SK-N-SH (cell line): Measurements from ENCODE around the gene ANKRD44. TPM values are rescaled to one million over a fixed set of nuclear protein-coding genes. Genes with fewer than 3 reads are reported as not detected.

ENCODE experiments used
- CTCF ChIA-PET: fragments of 300-600, 350-600 bp; formaldehyde crosslinking; extraction: SDS; loops from one replicate; lab custom pipeline; 2021; lab: Yijun Ruan, JAX
- POLR2A ChIA-PET: fragments of 350-600 bp; sonication (Branson Sonifier 250); formaldehyde crosslinking; extraction: SDS; loops from one replicate; lab custom pipeline; 2020; ENCODE audit warnings: antibody characterized with exemption, inconsistent platforms; lab: Yijun Ruan, JAX
- DNase-seq: peaks from one replicate; pipeline ENCODE4 v3.0.0; 2012
- H2AFZ ChIP-seq: fragments of 200-600 bp; sonication (generic); 2 replicates; pipeline ENCODE4 v1.8.1; 2016; ENCODE audit warnings: antibody characterized with exemption, mild to moderate bottlenecking, low read depth
- H3F3A ChIP-seq: fragments of 200-600 bp; sonication (generic); replicated peaks from 2 replicates; pipeline ENCODE3; 2016; ENCODE audit warnings: antibody characterized with exemption, mild to moderate bottlenecking; ENCODE audit not compliant: insufficient read depth
- H3K27ac ChIP-seq, 2 experiments: fragments of 200-500 bp in 1 of 2; fragments of 200-600 bp in 1 of 2; sonication (Bioruptor generic) in 1 of 2; sonication (generic), shearing (Covaris generic) in 1 of 2; 2 replicates each; pipeline versions ENCODE4 v1.5.1 to v1.6.1; 2014 to 2016; ENCODE audit warnings: low read depth in 2 of 2, inconsistent platforms in 1 of 2, low read length in 1 of 2, mild to moderate bottlenecking in 1 of 2, mixed read lengths in 1 of 2
- H3K27me3 ChIP-seq: fragments of 200-600 bp; sonication (generic), shearing (Covaris generic); 2 replicates; pipeline ENCODE4 v1.6.1; 2016; ENCODE audit warnings: mixed run types; ENCODE audit not compliant: insufficient read depth
- H3K36me3 ChIP-seq, 2 experiments: fragments of 200-500 bp in 1 of 2; fragments of 200-600 bp in 1 of 2; sonication (Bioruptor generic) in 1 of 2; sonication (generic) in 1 of 2; replicated peaks in 1 of 2; 2 replicates each; pipeline versions ENCODE3 to v1.5.1; 2014 to 2016; ENCODE audit warnings: low read length in 1 of 2, mild to moderate bottlenecking in 1 of 2; ENCODE audit not compliant: insufficient read depth in 2 of 2, control insufficient read depth in 1 of 2
- H3K4me1 ChIP-seq, 2 experiments: fragments of 200-500 bp in 1 of 2; fragments of 200-600 bp in 1 of 2; sonication (Bioruptor generic) in 1 of 2; sonication (generic), shearing (Covaris generic) in 1 of 2; 2 replicates each; pipeline versions ENCODE4 v1.5.1 to v1.6.1; 2014 to 2016; ENCODE audit warnings: low read depth in 1 of 2, low read length in 1 of 2, mixed run types in 1 of 2; ENCODE audit not compliant: insufficient read depth in 2 of 2, control insufficient read depth in 1 of 2
- H3K4me2 ChIP-seq: fragments of 200-600 bp; sonication (generic), shearing (Covaris generic); 2 replicates; pipeline ENCODE4 v1.6.1; 2017; ENCODE audit warnings: mixed run types
- H3K4me3 ChIP-seq, 2 experiments: fragments of 200-500 bp in 1 of 2; fragments of 200-600 bp in 1 of 2; sonication (Bioruptor generic) in 1 of 2; sonication (generic), shearing (Covaris generic) in 1 of 2; 2 replicates each; pipeline versions ENCODE4 v1.5.1 to v1.8.1; 2014 to 2016; ENCODE audit warnings: low read depth in 2 of 2, inconsistent platforms in 1 of 2, low read length in 1 of 2, mild to moderate bottlenecking in 1 of 2, mixed read lengths in 1 of 2, moderate library complexity in 1 of 2
- H3K79me2 ChIP-seq: fragments of 200-600 bp; sonication (generic); 2 replicates; pipeline ENCODE4 v1.8.1; 2017; ENCODE audit warnings: mild to moderate bottlenecking; ENCODE audit not compliant: insufficient read depth
- H3K9ac ChIP-seq: fragments of 200-600 bp; sonication (generic); 2 replicates; pipeline ENCODE4 v1.6.1; 2017; ENCODE audit warnings: mixed run types
- H3K9me2 ChIP-seq: fragments of 200-600 bp; sonication (generic); 2 replicates; pipeline ENCODE4 v1.6.1; 2017; ENCODE audit warnings: mixed run types
- H3K9me3 ChIP-seq: fragments of 200-600 bp; sonication (generic); 2 replicates; pipeline ENCODE4 v1.6.1; 2017; ENCODE audit warnings: mixed run types, mild to moderate bottlenecking, moderate library complexity
- H4K20me1 ChIP-seq: fragments of 200-600 bp; sonication (generic); 2 replicates; pipeline ENCODE4 v1.6.1; 2017; ENCODE audit warnings: mild to moderate bottlenecking, mixed run types; ENCODE audit not compliant: insufficient read depth
- EP300 ChIP-seq, 2 experiments: IDR thresholded peaks; 2 replicates each; pipeline versions ENCODE4 v1.4.0 to v1.6.1; 2012; ENCODE audit warnings: borderline replicate concordance in 1 of 2, low read depth in 1 of 2, low read length in 1 of 2
- EZH2phosphoT487 ChIP-seq: fragments of 200-600 bp; sonication (generic); IDR thresholded peaks from 2 replicates; pipeline ENCODE4 v1.6.1; 2017; ENCODE audit warnings: low read depth, mixed run types, mild to moderate bottlenecking, antibody characterized with exemption, moderate library complexity, borderline replicate concordance
- FOXM1 ChIP-seq: IDR thresholded peaks from 2 replicates; pipeline ENCODE4 v1.4.0; 2012; ENCODE audit warnings: low read depth, mild to moderate bottlenecking
- GABPA ChIP-seq: IDR thresholded peaks from 2 replicates; pipeline ENCODE4 v1.4.0; 2012; ENCODE audit warnings: low read depth, mild to moderate bottlenecking
- GATA2 ChIP-seq: sonication (generic); formaldehyde crosslinking; IDR thresholded peaks from 2 replicates; pipeline ENCODE4 v1.5.0; 2020; ENCODE audit warnings: mild to moderate bottlenecking, missing genetic modification reagents
- IRF3 ChIP-seq: fragments of 150-350 bp; IDR thresholded peaks from 2 replicates; pipeline ENCODE4 v1.6.1; 2016; ENCODE audit warnings: mild to moderate bottlenecking, low read depth, low read length
- MAX ChIP-seq: IDR thresholded peaks from 2 replicates; pipeline ENCODE4 v1.4.0; 2012; ENCODE audit warnings: low read depth
- MEF2A ChIP-seq: IDR thresholded peaks from 2 replicates; pipeline ENCODE4 v1.4.0; 2012; ENCODE audit warnings: low read depth, borderline replicate concordance
- MXI1 ChIP-seq: IDR thresholded peaks from 2 replicates; pipeline ENCODE4 v1.6.1; 2012; ENCODE audit warnings: mild to moderate bottlenecking, low read depth, low read length, improper control_type of control experiment
- NFIC ChIP-seq: IDR thresholded peaks from 2 replicates; pipeline ENCODE4 v1.4.0; 2012; ENCODE audit warnings: borderline replicate concordance
- NRF1 ChIP-seq: IDR thresholded peaks from 2 replicates; pipeline ENCODE4 v1.6.1; 2012; ENCODE audit warnings: low read depth, mild to moderate bottlenecking, low read length
- PBX3 ChIP-seq: IDR thresholded peaks from 2 replicates; pipeline ENCODE4; 2012
- RCOR1 ChIP-seq: fragments of 150-350 bp; IDR thresholded peaks from 2 replicates; pipeline ENCODE4 v1.6.1; 2017; ENCODE audit warnings: antibody characterized with exemption, low read length
- REST ChIP-seq: IDR thresholded peaks from 2 replicates; pipeline ENCODE4 v1.6.1; 2012; ENCODE audit warnings: mild to moderate bottlenecking, low read depth, low read length, moderate library complexity
- RXRA ChIP-seq: IDR thresholded peaks from 2 replicates; pipeline ENCODE4 v1.4.0; 2012; ENCODE audit warnings: low read depth, mild to moderate bottlenecking, borderline replicate concordance
- TAF1 ChIP-seq: IDR thresholded peaks from 2 replicates; pipeline ENCODE4 v1.6.1; 2012; ENCODE audit warnings: low read depth, mild to moderate bottlenecking, low read length, moderate library complexity, borderline replicate concordance
- TEAD4 ChIP-seq: IDR thresholded peaks from 2 replicates; pipeline ENCODE4 v1.4.0; 2012; ENCODE audit warnings: mild to moderate bottlenecking, borderline replicate concordance; ENCODE audit not compliant: insufficient read depth
- USF2 ChIP-seq: fragments of 150-350 bp; IDR thresholded peaks from 2 replicates; pipeline ENCODE4 v1.6.1; 2017; ENCODE audit warnings: antibody characterized with exemption, low read length, low read depth, borderline replicate concordance
- YY1 ChIP-seq: IDR thresholded peaks from 2 replicates; pipeline ENCODE4 v1.4.0; 2012; ENCODE audit warnings: low read depth, mild to moderate bottlenecking
- ZBTB33 ChIP-seq: IDR thresholded peaks from 2 replicates; pipeline ENCODE4 v1.4.0; 2012; ENCODE audit warnings: low read depth, borderline replicate concordance
- WGBS: methylation state at CpG from one replicate; pipeline ENCODE4 v1.1.6; 2017; ENCODE audit warnings: low lambda C conversion rate; 5-methylcytosine and 5-hydroxymethylcytosine counted together
- polyA plus RNA-seq, 3 experiments: library from polyadenylated mRNA; depleted of rRNA; stranded (reverse); fragments of >200 nt; gene quantifications; 2 replicates each; pipeline ENCODE4 v1.2.3, GENCODE V29; 2012

Gene ANKRD44
- polyA plus RNA-seq, 1 of the 3 experiments (the other 2 are of a cell fraction) = 12.5 TPM

- Histone ChIP-seq H3K9me3 (no peaks in the 10 kb centered on the region), H3K9ac (no peak overlapping the region), H3F3A (no peaks in the 10 kb centered on the region), H3K27ac (no peak overlapping the region), H4K20me1 (no peaks in the 10 kb centered on the region), H3K9me2 (no peaks in the 10 kb centered on the region), H3K36me3 (peaks cover 0 to 6% of the 10 kb centered on the region in 2 experiments), H3K4me3 (no peak overlapping the region), H3K27me3 (no peaks in the 10 kb centered on the region), H3K4me2 (no peak overlapping the region), H2AFZ (no peak overlapping the region), H3K79me2 (no peaks in the 10 kb centered on the region), H3K4me1 (peaks cover 5 to 6% of the 10 kb centered on the region in 2 experiments; a peak in 3 of 4 replicates)
- no peak for TF ChIP-seq IRF3
- no peak for TF ChIP-seq PBX3
- no peak for TF ChIP-seq REST
- no peak for TF ChIP-seq GABPA
- no peak for TF ChIP-seq MEF2A
- no peak for TF ChIP-seq YY1
- no peak for TF ChIP-seq ZBTB33
- TF ChIP-seq RCOR1 = no peak
- TF ChIP-seq MAX = no peak
- no peak for TF ChIP-seq FOXM1
- TF ChIP-seq GATA2 (CRISPR knock-in tag) = no peak
- TF ChIP-seq USF2 = no peak
- no peak for TF ChIP-seq TEAD4
- no peak for TF ChIP-seq EP300 (IDR thresholded peaks at IDR 0.05; ENCODE audit: borderline replicate concordance in 1 of 2, low read depth in 1 of 2, low read length in 1 of 2)
- TF ChIP-seq TAF1 = no peak
- TF ChIP-seq NFIC = no peak
- no peak for TF ChIP-seq NRF1
- TF ChIP-seq MXI1 = no peak
- TF ChIP-seq RXRA = no peak
- no peak for TF ChIP-seq EZH2phosphoT487
- 88% methylated on average over 2 of the region's 2 CpGs for WGBS
- ChIA-PET POLR2A (no interaction called here), CTCF (interaction anchor here (0.8 to 1.2 kb wide), 3 partner anchors 13 to 238 kb away, joined by 3 read pairs; no protein-coding TSS in a partner anchor)
- no peak for DNase-seq
These were observed 237.3 kb downstream of the ANKRD44 start for GRCh38 chr2:197073270-197073669.
